ENCODE data around the gene TNPO3.
"Not testable (repeated sequence)": the region's sequence is repeated elsewhere in the genome, so short reads cannot be mapped to it uniquely, and the experiment has no call there.

The TNPO3 gene

DNA sequence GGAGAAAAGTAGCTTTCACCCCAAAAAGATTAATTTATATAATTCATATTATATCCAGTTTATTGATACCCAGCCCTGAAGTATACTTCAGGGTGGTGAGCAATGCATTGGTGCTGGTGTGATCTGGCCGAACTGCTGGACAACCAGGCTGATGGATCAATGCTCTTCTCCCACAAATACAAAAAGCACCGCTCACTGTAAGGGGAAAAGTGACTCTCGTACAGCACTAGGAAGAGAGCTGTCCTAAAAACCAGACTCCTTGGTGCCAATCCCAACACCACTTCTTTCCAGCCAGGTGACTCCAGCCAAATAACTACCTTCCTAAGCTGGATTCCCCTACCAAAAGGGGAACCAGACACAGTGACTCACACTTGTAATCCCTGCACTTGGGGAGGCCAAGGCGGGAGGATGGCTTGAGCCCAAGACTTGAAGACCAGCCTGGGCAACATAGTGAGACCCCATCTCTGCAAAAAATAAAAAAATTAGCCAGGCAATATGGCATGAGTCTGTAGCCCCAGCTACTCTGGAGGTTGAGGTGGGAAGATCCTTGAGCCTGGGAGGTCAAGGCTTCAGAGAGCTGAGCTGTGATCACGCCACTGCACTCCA lies 13.1 kb upstream of the TNPO3 start:
- DNase-seq = no peak

DNA sequence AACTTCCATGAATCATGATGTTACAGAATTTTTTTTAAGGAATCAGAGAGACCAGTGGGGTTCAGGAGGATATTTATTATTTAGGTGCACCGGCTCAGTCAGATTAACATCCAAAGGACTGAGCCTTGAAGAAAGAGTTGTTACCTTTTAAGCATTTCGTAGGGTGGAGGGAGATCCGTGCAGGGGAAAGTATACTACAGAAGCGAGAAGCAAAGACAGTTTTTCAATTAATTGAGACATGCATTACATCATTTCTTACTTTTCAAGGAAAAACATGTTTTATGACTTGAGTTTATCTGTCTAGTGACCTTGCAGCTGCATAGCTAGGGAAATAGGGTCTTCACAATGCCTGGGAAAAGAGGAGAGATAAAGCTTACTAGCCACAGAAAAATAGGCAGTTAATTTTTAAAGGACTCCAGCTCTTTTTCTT lies 12.2 kb upstream of the TNPO3 start:
- not testable (repeated sequence) for DNase-seq

GRCh38 chr7:129066290-129067131 lies 11.6 kb upstream of the TNPO3 start:
- DNase-seq = peak; percentile 29 to 56

DNA sequence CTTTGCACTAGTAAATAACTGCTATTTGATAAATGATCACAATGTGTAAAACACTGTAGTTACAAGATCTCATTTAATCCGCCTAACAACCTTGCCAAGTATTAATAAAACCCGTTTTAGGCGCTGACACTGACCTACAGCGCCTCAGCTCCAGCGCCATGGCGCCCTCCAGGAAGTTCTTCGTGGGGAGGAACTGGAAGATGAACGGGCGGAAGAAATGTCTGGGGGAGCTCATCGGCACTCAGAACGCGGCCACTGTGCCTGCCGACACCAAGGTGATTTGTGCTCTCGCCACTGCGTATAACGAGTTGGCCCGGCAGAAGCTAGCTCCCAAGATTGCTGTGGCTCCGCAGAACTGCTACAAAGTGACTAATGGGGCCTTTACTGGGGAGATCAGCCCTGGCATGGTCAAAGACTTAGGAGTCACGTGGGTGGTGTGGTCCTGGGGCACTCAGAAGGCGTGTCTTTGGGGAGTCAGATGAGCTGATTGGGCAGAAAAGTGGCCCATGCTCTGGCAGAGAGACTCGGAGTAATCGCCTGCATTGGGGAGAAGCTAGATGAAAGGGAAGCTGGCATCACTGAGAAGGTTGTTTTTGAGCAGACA lies 1.1 kb upstream of the TNPO3 start:
- DNase-seq = no peak

- no peak for DNase-seq
These were observed 444 bp upstream of the TNPO3 start for GRCh38 chr7:129055294-129055816.

DNA sequence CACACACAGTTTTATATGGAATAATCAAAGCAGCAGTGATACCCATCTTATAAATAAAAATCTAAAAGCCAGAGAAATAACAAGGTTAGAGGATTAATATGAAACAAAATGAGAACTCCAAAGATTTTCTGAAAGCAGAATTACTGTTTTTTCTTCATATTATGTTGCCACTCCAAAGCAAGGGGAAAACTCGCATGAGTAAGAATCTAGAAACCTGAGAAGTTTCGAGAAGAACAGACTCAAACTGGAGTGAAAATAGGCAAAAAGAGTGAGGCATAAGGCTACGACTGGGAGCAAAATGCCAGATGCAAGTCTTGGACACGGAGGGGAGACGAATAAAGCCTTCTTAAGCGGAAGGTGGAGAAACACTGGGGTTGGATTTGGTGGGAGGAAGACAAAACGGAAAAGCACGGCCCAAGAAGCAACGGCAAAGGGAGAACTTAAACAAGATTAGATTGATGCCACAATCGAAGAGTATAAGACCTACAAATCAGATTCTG lies 923 bp downstream of the TNPO3 start:
- DNase-seq = peak; percentile 31 to 54

DNA sequence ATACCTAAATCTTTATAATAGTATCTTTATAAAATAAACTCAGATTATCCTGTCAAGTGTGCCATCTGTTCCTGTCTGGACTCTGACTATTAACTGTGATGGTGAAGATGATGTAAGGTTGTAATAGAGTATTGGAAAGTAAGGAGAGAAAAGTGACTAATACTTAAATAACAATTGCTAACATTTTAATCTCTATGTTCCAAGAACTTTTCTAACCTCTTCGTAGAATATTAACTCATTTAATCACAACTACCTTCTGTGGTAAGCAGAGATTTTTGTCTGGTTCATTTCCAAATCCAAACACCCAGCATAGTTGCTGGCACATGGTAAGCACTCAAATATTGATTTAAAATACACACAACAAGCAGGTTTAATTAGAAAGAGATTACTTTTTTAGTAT lies 2.5 kb downstream of the TNPO3 start:
- DNase-seq = no peak

- DNase-seq = not testable (repeated sequence)
These were observed 3.5 kb downstream of the TNPO3 start for GRCh38 chr7:129051459-129051858.

- DNase-seq = no peak
These were observed 7.2 kb downstream of the TNPO3 start for GRCh38 chr7:129047761-129048160.

DNA sequence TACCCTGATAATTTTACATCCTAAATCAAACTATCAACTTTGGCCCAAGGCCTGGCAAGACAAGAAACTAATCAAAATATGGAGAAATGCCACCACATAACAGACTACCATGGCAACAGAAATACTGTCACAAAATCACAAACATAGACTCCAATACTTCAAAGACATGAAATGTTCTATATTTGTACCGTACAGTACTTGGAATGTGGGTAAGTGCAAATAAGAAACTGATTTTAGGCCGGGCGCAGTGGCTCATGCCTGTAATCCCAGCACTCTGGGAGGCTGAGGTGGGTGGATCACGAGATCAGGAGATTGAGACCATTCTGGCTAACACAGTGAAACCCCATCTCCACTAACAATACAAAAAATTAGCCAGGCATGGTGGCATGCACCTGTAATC lies 9.2 kb downstream of the TNPO3 start:
- DNase-seq = no peak

- DNase-seq = no peak
These were observed 11.9 kb downstream of the TNPO3 start for GRCh38 chr7:129043012-129043411.

GRCh38 chr7:129041142-129042085 lies 13.5 kb downstream of the TNPO3 start:
- no peak for DNase-seq

GRCh38 chr7:129038468-129038867 lies 16.4 kb downstream of the TNPO3 start:
- DNase-seq = not testable (repeated sequence)

DNA sequence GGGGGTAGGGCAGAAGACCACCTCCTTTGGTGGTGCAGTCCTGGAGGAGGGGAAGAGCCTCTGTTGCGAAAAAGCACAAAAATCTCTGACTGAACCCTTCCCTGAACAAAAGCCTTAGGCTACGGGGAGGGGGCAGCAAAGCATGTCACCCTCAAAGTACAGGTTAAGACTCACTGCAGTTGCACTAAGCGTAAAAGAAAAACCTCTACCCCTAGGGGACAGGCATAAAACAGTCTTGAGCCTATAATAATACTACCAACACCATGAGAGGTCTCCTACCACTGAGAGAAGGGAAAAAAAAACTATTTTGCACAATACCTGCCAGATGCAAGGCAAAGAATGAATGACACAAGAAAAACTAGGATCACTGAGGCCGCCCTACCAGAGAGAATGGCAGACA lies 17.3 kb downstream of the TNPO3 start:
- no peak for DNase-seq

- no peak for DNase-seq
These were observed 22.9 kb downstream of the TNPO3 start for GRCh38 chr7:129032017-129032416.

- DNase-seq = no peak
These were observed 24.5 kb downstream of the TNPO3 start for GRCh38 chr7:129030440-129030839.

GRCh38 chr7:129024125-129024524 lies 30.8 kb downstream of the TNPO3 start:
- DNase-seq = no peak

DNA sequence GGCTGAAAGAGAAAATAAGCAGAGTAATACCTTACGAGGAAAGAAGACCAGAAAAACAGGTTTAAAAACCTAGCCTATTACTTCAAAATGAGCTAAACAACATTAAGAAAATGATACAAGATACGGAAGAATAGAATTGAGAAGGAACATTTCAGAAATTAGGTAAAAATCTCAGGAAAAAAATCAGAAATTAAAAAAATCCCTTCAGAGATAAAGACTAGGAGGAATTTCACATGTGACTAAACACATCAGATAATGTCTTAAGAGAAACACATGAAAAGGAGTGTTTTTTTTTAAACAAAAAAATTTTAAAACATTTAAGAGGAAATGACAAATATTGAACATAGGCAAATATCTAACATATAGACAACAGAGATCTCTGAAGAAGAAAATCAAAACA lies 33.3 kb downstream of the TNPO3 start:
- DNase-seq = no peak

DNA sequence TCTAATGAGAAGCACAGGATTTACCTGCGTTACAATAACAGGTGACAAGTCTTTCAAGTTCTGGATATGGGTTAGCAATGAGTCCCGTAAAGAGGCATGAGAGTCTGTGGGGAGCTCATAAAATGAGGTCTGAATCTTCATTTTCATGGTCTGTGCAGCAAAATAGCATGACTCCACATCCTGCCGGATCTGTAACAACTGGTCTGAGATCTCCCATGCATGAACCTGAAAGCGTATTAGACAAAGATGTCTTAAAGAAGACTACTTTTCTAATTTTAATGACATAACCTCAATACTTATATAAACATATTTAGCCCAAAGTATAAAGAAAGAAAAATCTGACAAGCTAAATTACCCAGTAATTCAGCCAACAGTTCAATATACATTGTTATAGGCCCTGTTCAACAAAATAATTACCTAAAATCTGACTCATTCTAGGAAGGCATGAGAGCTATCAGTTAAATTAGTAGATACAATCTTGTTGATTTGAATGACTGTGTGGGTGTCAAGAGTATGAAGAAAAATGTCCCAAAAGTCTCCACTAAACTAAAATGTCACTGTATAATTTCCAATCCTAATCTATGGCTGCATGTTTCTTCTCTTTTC lies 36.9 kb downstream of the TNPO3 start:
- DNase-seq = no peak

DNA sequence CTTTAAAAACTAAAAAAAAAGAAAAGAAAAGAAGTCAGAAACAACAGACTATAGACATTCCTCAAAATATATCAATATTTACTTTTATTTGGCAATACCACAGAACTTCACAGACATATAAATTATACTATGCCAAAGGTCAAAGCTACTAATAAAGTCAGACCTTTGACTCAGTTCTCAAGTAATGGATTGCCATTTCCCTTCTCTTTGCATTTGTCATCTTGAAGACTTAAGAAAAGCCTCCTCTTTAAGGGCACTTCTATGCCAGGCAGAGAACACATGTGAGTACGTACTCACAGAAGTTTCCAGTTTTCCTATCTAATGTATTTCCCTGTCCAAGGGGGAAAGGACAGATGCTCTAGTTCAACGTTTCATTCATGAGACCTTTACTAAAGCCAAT lies 37.6 kb downstream of the TNPO3 start:
- no peak for DNase-seq

DNA sequence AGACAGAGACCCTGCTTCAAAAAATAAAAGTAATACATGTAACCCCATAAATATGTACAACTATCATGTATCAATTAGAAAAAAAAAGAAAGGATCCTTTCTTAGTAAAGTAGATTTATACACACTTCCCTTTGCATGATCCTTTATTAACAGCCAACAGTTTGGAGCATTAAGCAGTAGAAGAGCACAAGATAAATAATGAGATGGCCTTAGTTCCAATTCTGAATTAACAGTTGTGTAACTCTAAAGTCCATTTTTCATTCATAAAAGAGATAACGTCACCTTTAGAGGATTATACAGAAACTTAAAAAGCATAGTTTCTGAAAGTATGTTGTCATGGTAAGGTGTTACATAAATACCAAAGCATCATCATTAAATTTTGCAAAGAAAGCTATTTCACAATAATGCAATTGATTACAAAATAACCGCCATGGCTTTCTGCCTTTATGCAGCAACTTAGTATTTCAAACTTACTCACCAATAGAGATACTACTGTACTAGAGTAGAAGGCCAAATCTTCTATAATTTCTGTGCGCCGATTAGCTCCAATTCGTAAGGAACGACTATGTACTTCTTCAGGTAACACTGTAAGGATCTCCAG lies 40.3 kb downstream of the TNPO3 start:
- DNase-seq = peak; percentile 81 to 98

All from inflammatory macrophage treated with lipopolysaccharide for 1 hour (primary cell).